ENCODE data around the gene SLC16A7.

GRCh38 chr12:59548930-59549329, 46.9 kb upstream of the SLC16A7 start:
- TF ChIP-seq POLR2A (IDR thresholded peaks at IDR 0.05; ENCODE audit: low read length) (no peak), GATA1 (IDR thresholded peaks at IDR 0.05; ENCODE audit: low read depth, low read length) (no peak)

Data from erythroblast (primary cell).